Panc1 (cell line): Measurements from ENCODE around the gene LTB4R. TPM values are rescaled to one million over a fixed set of nuclear protein-coding genes. Genes with fewer than 3 reads are reported as not detected.

Experiments used
- ATAC-seq: fragments of 200-7000 bp; cut with Tn5 transposase; 2 replicates; pipeline ENCODE4 v1.9.1; 2020; ENCODE audit warnings: mild to moderate bottlenecking, moderate library complexity
- BruUV-seq: library from RNA; stranded (reverse); fragments of 400-500 nt; replicated peaks from 2 replicates; lab custom pipeline; 2021; lab: Mats Ljungman, UMichigan
- CTCF ChIA-PET: fragments of 300-600 bp; sonication (Branson Sonifier 250); formaldehyde crosslinking; loops from one replicate; lab custom pipeline; 2022; ENCODE audit warnings: antibody characterized with exemption; lab: Charles Lee
- POLR2A ChIA-PET: fragments of 300-600 bp; sonication (Branson Sonifier 250); formaldehyde crosslinking; loops from one replicate; lab custom pipeline; 2022; ENCODE audit warnings: antibody characterized with exemption; lab: Charles Lee
- DNase-seq: peaks from one replicate; pipeline ENCODE4 v3.0.0-alpha.2; 2010; ENCODE audit warnings: low read depth, low spot score
- H3K27ac ChIP-seq: 2 replicates; pipeline ENCODE4 v1.5.1; 2011; ENCODE audit warnings: mild to moderate bottlenecking, low read length, inconsistent platforms
- H3K27me3 ChIP-seq: fragments of 200-500 bp; sonication (Bioruptor generic); 2 replicates; pipeline ENCODE4 v1.6.0; 2014; ENCODE audit warnings: low read length, inconsistent platforms; ENCODE audit not compliant: control insufficient read depth, insufficient read depth
- H3K36me3 ChIP-seq: fragments of 200-500 bp; sonication (Bioruptor generic); 2 replicates; pipeline ENCODE4 v1.5.1; 2014; ENCODE audit warnings: inconsistent platforms, mild to moderate bottlenecking, low read length, moderate library complexity; ENCODE audit not compliant: control insufficient read depth, insufficient read depth
- H3K4me1 ChIP-seq: 2 replicates; pipeline ENCODE4 v1.5.1; 2011; ENCODE audit warnings: inconsistent platforms, mild to moderate bottlenecking, low read length, moderate library complexity; ENCODE audit not compliant: control insufficient read depth, insufficient read depth
- H3K4me3 ChIP-seq, 2 experiments: 2 replicates each; pipeline ENCODE4 v1.5.1; 2011 to 2012; ENCODE audit warnings: low read depth in 2 of 2, low read length in 2 of 2, mild to moderate bottlenecking in 2 of 2, inconsistent platforms in 1 of 2, moderate library complexity in 1 of 2
- H3K9me3 ChIP-seq: fragments of 200-500 bp; sonication (Bioruptor generic); 2 replicates; pipeline ENCODE4 v1.5.1; 2014; ENCODE audit warnings: low read depth, mild to moderate bottlenecking, inconsistent platforms, low read length, moderate library complexity; ENCODE audit not compliant: control insufficient read depth, insufficient read depth
- CTCF ChIP-seq: fragments of 450-650 bp; IDR thresholded peaks from 2 replicates; pipeline ENCODE4 v1.5.1; 2017; ENCODE audit warnings: mild to moderate bottlenecking
- POLR2AphosphoS5 ChIP-seq: IDR thresholded peaks from 2 replicates; pipeline ENCODE4 v1.6.1; 2012; ENCODE audit warnings: mild to moderate bottlenecking, low read depth, low read length, moderate library complexity
- SIN3A ChIP-seq: IDR thresholded peaks from 2 replicates; pipeline ENCODE4 v1.6.1; 2012; ENCODE audit warnings: low read depth, mild to moderate bottlenecking, low read length, moderate library complexity, borderline replicate concordance; ENCODE audit not compliant: insufficient read depth
- TCF7L2 ChIP-seq: IDR thresholded peaks from 2 replicates; pipeline ENCODE4 v1.6.1; 2011; ENCODE audit warnings: mild to moderate bottlenecking, low read depth, low read length, inconsistent platforms
- in situ Hi-C: cut with HindIII; loops from 2 replicates; pipeline ENCODE4 v1.10.0; 2016; ENCODE audit warnings: low sequenced_read_pairs, low pct_unique_long_range_greater_than_20kb
- intact Hi-C: fragments of 100-400 bp; cut with micrococcal nuclease; formaldehyde crosslinking; loops from one replicate; pipeline ENCODE4 v1.10.0; 2022; ENCODE audit not compliant: unreplicated experiment
- total RNA-seq: library from RNA; stranded (reverse); gene quantifications from one replicate; pipeline ENCODE4 v1.2.1, GENCODE V29; 2021; ENCODE audit not compliant: unreplicated experiment
- TF ChIP-seq, protein P1 (sequence below), 2 experiments: IDR thresholded peaks; 2 replicates each; pipeline ENCODE4 v1.6.1; 2011 to 2012; ENCODE audit warnings: low read depth in 2 of 2, control low read depth in 1 of 2, low read length in 1 of 2, mild to moderate bottlenecking in 1 of 2, moderate library complexity in 1 of 2; ENCODE audit not compliant: insufficient read depth in 1 of 2

The LTB4R gene
- total RNA-seq, 1 experiment from 2014 or later = 4.8 TPM

DNA sequence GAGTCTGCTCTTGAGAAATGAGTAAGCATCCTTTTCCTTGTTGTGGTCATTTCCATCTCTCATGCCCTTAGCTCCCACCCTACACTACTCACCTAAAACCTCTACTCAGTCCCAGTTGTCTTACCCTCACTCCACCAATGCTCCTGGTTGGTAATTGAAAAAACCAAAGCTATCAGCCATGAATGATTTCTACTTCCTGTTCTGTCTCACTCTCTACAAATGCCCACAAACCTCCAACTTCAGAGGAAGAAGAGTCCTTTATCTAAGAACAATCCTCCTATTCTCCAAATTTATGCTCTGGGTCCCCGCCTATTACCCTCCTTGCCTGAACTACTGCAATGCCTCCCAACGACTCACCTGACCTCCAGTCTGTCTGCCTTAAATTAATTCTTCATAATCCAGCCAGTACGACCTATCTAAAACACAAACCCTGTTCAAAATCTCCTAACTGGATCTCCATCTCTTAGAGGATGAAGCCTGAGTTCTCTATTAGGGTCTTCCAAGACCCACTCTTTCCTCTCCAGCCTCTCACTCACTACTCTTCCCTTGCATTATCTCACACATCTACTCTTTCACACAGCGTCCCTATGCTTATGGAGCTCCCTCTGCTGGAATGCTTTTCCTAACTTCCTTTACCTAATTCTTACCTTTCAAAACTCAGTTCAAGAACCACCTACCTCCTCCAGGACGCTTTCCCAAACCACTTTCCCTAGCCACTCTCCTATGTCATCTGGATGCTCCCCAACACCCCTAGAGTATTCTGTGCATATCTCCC lies 13.9 kb upstream of the LTB4R start:
- in situ Hi-C loops = no loop called here
- CTCF ChIA-PET = interaction anchor here (0.5 to 1.9 kb wide), 4 partner anchors 31 to 1344 kb away, joined by 3 to 8 read pairs (median 4); partner anchors contain the start of gene TINF2
- Histone ChIP-seq H3K9me3 (no peaks in the 10 kb centered on the region), H3K27me3 (no peaks in the 10 kb centered on the region), H3K4me1 (peaks cover 7% of the 10 kb centered on the region; the same call in 1 of the 2 replicates), H3K4me3 (no peak overlapping the region), H3K27ac (no peak overlapping the region), H3K36me3 (peaks cover 7% of the 10 kb centered on the region; the same call in 1 of the 2 replicates)
- peak; percentile 40; the same call in 1 of the 2 replicates for ATAC-seq
- TF ChIP-seq CTCF (peak; percentile 53), TCF7L2 (no peak), SIN3A (no peak)
- TF ChIP-seq, protein P1, sequence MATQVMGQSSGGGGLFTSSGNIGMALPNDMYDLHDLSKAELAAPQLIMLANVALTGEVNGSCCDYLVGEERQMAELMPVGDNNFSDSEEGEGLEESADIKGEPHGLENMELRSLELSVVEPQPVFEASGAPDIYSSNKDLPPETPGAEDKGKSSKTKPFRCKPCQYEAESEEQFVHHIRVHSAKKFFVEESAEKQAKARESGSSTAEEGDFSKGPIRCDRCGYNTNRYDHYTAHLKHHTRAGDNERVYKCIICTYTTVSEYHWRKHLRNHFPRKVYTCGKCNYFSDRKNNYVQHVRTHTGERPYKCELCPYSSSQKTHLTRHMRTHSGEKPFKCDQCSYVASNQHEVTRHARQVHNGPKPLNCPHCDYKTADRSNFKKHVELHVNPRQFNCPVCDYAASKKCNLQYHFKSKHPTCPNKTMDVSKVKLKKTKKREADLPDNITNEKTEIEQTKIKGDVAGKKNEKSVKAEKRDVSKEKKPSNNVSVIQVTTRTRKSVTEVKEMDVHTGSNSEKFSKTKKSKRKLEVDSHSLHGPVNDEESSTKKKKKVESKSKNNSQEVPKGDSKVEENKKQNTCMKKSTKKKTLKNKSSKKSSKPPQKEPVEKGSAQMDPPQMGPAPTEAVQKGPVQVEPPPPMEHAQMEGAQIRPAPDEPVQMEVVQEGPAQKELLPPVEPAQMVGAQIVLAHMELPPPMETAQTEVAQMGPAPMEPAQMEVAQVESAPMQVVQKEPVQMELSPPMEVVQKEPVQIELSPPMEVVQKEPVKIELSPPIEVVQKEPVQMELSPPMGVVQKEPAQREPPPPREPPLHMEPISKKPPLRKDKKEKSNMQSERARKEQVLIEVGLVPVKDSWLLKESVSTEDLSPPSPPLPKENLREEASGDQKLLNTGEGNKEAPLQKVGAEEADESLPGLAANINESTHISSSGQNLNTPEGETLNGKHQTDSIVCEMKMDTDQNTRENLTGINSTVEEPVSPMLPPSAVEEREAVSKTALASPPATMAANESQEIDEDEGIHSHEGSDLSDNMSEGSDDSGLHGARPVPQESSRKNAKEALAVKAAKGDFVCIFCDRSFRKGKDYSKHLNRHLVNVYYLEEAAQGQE (IDR thresholded peaks at IDR 0.05; ENCODE audit: insufficient read depth in 1 of 2, low read depth in 2 of 2, low read length in 1 of 2) = no peak
- POLR2A ChIA-PET = interaction anchor here (1.1 kb wide), 1 partner anchor 55 kb away, joined by 6 read pairs; the partner anchor contains the start of gene TINF2
- DNase-seq = no peak
- intact Hi-C loops = loop anchor here (1.0 kb wide), 1 partner anchor 54 kb away; no protein-coding TSS in a partner anchor
- no TSS peak for BruUV-seq

DNA sequence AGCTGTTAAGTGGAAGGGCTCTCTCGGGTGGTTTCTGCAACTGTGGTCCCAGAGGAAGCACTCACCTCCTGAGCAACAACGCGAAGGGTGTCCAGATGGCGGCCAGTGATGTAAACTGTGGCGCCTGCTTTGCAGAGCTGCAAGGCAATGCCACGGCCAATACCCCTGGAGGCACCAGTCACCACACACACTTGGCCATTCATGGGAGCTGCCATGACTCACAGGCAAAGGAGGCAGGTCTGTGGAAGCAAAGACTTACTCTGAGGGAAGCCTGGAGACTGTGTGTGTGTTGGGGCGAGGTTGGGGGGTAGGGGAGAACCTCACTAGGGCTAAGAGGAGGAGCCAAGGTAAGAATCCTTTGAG lies 12.4 kb upstream of the LTB4R start:
- ChIA-PET CTCF (interaction anchor here (0.5 to 1.6 kb wide), 3 partner anchors 43 to 83 kb away, joined by 3 to 6 read pairs (median 3); partner anchors contain the start of genes MDP1 and TINF2), POLR2A (no interaction called here)
- no peak for DNase-seq
- in situ Hi-C loops = no loop called here
- H3K36me3 ChIP-seq = peaks cover 9% of the 10 kb centered on the region; the same call in 1 of the 2 replicates
- peak overlapping the region; percentile 68 for H3K27ac ChIP-seq
- H3K27me3 ChIP-seq = no peaks in the 10 kb centered on the region
- peaks cover 7% of the 10 kb centered on the region; the same call in 1 of the 2 replicates for H3K4me1 ChIP-seq
- peak overlapping the region; percentile 89 to 92 for H3K4me3 ChIP-seq
- peak; percentile 50 for ATAC-seq
- no peaks in the 10 kb centered on the region for H3K9me3 ChIP-seq
- no TSS peak for BruUV-seq
- TF ChIP-seq TCF7L2 = no peak
- TF ChIP-seq, protein P1 (IDR thresholded peaks at IDR 0.05; ENCODE audit: insufficient read depth in 1 of 2, low read depth in 2 of 2, low read length in 1 of 2) = no peak
- TF ChIP-seq SIN3A = no peak
- TF ChIP-seq POLR2AphosphoS5 = no peak
- intact Hi-C loops = no loop called here
